Adipocyte (in vitro differentiated cells): ENCODE results near the gene TUNAR.

Source experiments
- DNase-seq: peaks from one replicate; pipeline ENCODE4 v3.0.0-alpha.2; 2015; ENCODE audit warnings: low read depth
- H3K27me3 ChIP-seq: replicated peaks from 2 replicates; pipeline ENCODE4 v1.7.0; 2013; ENCODE audit warnings: mild to moderate bottlenecking, low read length, moderate library complexity; ENCODE audit not compliant: control insufficient read depth, insufficient read depth
- H3K36me3 ChIP-seq: 2 replicates; pipeline ENCODE4 v1.7.0; 2013; ENCODE audit warnings: low read length, mild to moderate bottlenecking, moderate library complexity; ENCODE audit not compliant: control insufficient read depth, insufficient read depth, severe bottlenecking
- H3K4me1 ChIP-seq: 2 replicates; pipeline ENCODE4 v1.7.0; 2013; ENCODE audit warnings: mild to moderate bottlenecking, low read length, moderate library complexity; ENCODE audit not compliant: control insufficient read depth, insufficient read depth
- H3K4me3 ChIP-seq: 2 replicates; pipeline ENCODE4 v1.7.0; 2013; ENCODE audit warnings: mild to moderate bottlenecking, low read length, moderate library complexity
- H3K9ac ChIP-seq: 2 replicates; pipeline ENCODE4 v1.7.0; 2013; ENCODE audit warnings: mild to moderate bottlenecking, low read length, moderate library complexity
- H3K9me3 ChIP-seq: 2 replicates; pipeline ENCODE4 v1.7.0; 2013; ENCODE audit warnings: mild to moderate bottlenecking, low read length, moderate library complexity; ENCODE audit not compliant: control insufficient read depth

The TUNAR gene

GRCh38 chr14:95895720-95896119 lies 19.1 kb downstream of the TUNAR start:
- peak; percentile 2 for DNase-seq
- Histone ChIP-seq H3K9ac (no peak overlapping the region), H3K27me3 (peaks cover 40% of the 10 kb centered on the region), H3K9me3 (no peaks in the 10 kb centered on the region), H3K4me3 (no peak overlapping the region), H3K36me3 (no peaks in the 10 kb centered on the region), H3K4me1 (peaks cover 4% of the 10 kb centered on the region)

DNA sequence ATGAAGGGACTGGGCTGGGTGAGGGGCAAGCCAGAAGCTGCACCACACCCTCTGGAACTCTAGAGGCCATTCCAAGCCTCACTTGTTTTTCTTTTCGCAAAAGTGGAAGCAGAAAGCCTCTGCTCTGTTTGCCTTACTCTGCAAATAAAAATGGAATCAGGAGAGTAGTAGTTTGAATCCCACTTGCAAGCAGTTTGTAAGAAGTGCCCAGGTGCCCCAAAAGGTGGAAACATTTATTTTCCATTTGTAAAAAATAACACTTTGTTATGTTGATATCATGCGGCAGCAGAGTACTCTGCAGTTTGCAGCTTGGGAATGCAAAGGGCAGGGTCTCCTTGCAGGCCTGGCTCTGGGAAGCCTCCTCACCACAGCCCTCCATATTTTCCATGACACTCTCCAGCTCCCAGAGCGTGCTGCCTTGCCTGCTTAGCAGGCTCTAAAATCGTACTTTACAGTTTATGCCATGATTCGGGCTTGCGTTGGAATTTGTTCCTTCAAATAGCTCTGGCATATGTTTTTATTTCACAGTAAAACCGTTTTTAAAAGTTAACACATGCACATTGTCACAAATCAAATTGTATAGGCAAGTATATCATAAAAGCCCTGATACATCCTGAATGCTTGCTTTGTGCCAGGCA lies 20.0 kb downstream of the TUNAR start:
- H3K9me3 ChIP-seq, result no peaks in the 10 kb centered on the region
- H3K9ac ChIP-seq, result no peak overlapping the region
- peaks cover 40% of the 10 kb centered on the region for H3K27me3 ChIP-seq
- no peak for DNase-seq
- H3K4me3 ChIP-seq, result no peak overlapping the region
- H3K36me3 ChIP-seq, result no peaks in the 10 kb centered on the region
- H3K4me1 ChIP-seq, result peaks cover 3% of the 10 kb centered on the region

- H3K9me3 ChIP-seq, result no peaks in the 10 kb centered on the region
- DNase-seq, result no peak
- no peaks in the 10 kb centered on the region for H3K36me3 ChIP-seq
- no peak overlapping the region for H3K4me3 ChIP-seq
- H3K4me1 ChIP-seq, result no peaks in the 10 kb centered on the region
- H3K27me3 ChIP-seq, result peaks cover 40% of the 10 kb centered on the region
- no peak overlapping the region for H3K9ac ChIP-seq
Measured at GRCh38 chr14:95897280-95897679, 20.6 kb downstream of the TUNAR start.

- H3K4me1 ChIP-seq, result no peaks in the 10 kb centered on the region
- no peaks in the 10 kb centered on the region for H3K36me3 ChIP-seq
- no peaks in the 10 kb centered on the region for H3K9me3 ChIP-seq
- no peak overlapping the region for H3K4me3 ChIP-seq
- peaks cover 27% of the 10 kb centered on the region for H3K27me3 ChIP-seq
- peak; percentile 3 for DNase-seq
- H3K9ac ChIP-seq, result no peak overlapping the region
Measured at GRCh38 chr14:95901054-95901453, 24.4 kb downstream of the TUNAR start.

DNA sequence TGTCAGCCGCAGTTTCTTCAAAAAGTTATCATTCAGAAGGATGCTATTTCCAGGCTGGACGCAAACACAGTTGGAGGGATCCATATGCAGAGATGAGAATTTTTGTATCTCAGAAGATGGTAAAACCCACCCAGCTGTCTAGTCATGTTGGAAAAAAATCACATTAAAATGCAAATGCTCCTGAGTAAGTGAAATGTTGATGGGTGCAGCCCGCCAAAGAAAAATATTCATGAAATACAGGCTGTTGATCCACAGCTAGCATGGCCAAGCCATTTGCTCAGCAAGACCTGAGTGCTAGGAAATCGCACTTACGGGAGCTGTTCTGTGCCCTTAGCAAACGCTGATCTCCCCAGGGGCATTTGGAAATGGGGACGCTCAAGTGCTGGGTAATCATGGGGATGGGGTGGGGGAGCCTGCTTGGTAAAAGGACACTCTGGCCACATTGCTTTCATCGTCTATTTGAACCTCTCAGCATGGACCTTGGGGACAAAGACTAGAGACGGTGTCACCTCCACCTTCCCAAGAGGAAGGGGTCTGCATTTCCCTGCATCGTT lies 25.7 kb downstream of the TUNAR start:
- Histone ChIP-seq H3K9ac (no peak overlapping the region), H3K27me3 (peaks cover 14% of the 10 kb centered on the region), H3K36me3 (no peaks in the 10 kb centered on the region), H3K4me3 (no peak overlapping the region), H3K4me1 (no peaks in the 10 kb centered on the region), H3K9me3 (no peaks in the 10 kb centered on the region)
- no peak for DNase-seq

- no peaks in the 10 kb centered on the region for H3K9me3 ChIP-seq
- H3K9ac ChIP-seq, result no peak overlapping the region
- H3K4me1 ChIP-seq, result no peaks in the 10 kb centered on the region
- no peak for DNase-seq
- H3K27me3 ChIP-seq, result peaks cover 10% of the 10 kb centered on the region
- H3K36me3 ChIP-seq, result no peaks in the 10 kb centered on the region
- H3K4me3 ChIP-seq, result no peak overlapping the region
Measured at GRCh38 chr14:95903165-95903564, 26.5 kb downstream of the TUNAR start.

DNA sequence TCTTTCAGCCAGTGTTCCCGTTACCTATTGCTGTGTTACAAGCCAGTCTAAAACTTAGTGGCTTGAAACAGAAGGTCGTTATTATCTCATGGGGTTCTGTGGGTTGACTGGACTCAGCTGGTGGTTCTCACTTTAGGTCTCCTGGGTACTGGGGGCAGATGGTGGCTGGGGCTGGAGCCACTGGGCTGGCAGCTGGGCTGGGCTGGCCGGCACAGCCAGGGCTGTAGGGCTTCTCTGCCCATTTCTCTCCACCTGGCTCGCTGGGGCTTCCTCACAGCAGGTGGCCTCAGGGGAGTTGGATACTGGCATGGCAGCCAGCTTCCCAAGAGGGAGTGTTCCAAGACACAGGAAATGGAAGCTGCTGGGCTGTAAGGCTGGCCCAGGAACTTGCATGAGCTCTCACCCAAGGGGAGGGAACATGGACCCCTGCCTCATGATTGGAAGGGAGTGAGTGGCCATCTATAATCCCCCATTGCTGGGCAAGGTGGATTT lies 27.0 kb downstream of the TUNAR start:
- DNase-seq, result no peak
- no peaks in the 10 kb centered on the region for H3K9me3 ChIP-seq

DNA sequence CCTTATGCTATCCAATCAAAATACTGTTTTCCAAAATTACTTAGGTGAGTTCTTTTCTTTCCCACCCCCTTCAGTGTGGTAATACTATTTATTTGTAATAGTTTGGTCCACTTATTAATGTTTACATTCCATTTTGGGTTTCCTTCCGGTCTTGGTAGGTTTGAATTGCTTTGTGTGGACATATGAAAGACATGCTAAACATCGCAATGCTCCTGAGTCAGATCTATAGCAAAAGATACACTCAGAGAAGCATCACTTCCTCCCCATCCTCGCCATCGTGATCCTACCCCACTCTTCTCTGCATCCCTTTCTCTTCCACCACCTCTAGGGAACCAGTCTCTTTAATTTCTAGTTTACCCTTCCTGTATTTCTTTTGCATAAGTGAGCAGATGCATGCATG lies 30.0 kb downstream of the TUNAR start:
- H3K4me1 ChIP-seq, result no peaks in the 10 kb centered on the region
- no peak overlapping the region for H3K4me3 ChIP-seq
- no peak overlapping the region for H3K9ac ChIP-seq
- peaks cover 19% of the 10 kb centered on the region for H3K27me3 ChIP-seq
- H3K36me3 ChIP-seq, result no peaks in the 10 kb centered on the region
- DNase-seq, result no peak
- no peaks in the 10 kb centered on the region for H3K9me3 ChIP-seq

More for the DNA sequence above, 27.0 kb downstream of the TUNAR start:
- Histone ChIP-seq H3K27me3 (peaks cover 12% of the 10 kb centered on the region), H3K4me1 (no peaks in the 10 kb centered on the region), H3K36me3 (no peaks in the 10 kb centered on the region), H3K4me3 (no peak overlapping the region), H3K9ac (no peak overlapping the region)

DNA sequence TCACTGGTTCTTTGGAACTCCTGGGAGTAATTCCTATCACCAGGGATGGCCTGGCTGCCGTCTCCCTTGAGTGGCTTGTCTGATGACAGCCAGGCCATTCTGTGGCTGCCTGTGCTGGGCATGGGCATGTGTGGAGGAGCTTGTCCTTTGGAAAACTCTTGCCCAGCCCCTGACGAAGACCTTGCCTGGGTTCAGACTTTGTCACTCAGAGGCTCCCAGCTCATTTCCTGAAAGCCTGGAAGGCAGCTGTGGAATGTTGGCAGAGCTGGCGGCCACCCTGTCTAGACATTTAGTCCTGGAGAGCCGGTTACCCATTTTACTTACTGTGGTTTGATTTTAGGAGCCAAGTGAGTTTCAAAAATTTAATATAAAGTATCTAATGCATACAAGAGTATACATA lies 34.0 kb downstream of the TUNAR start:
- Histone ChIP-seq H3K4me1 (no peaks in the 10 kb centered on the region), H3K4me3 (no peak overlapping the region), H3K27me3 (peaks cover 14% of the 10 kb centered on the region), H3K9me3 (no peaks in the 10 kb centered on the region), H3K36me3 (no peaks in the 10 kb centered on the region), H3K9ac (no peak overlapping the region)
- no peak for DNase-seq

DNA sequence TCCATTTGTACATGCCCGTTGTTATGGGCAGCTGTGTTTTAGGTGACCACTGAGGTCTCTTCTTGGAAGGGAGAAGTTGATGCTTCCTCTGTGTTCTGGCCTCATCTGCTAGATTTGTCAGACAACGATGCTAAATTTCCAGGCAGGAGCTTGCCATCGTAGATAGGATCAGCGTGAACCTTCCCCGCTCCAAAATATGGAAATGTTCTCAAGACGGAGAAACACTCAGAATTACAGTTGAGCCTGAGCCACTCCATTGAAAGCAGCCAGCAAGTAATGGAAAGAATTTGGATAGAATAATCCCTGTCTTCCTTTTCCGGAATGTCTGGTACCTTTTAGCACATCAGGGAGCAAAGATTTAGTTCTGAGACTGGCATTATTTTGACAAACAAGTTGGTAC lies 34.8 kb downstream of the TUNAR start:
- no peaks in the 10 kb centered on the region for H3K4me1 ChIP-seq

DNA sequence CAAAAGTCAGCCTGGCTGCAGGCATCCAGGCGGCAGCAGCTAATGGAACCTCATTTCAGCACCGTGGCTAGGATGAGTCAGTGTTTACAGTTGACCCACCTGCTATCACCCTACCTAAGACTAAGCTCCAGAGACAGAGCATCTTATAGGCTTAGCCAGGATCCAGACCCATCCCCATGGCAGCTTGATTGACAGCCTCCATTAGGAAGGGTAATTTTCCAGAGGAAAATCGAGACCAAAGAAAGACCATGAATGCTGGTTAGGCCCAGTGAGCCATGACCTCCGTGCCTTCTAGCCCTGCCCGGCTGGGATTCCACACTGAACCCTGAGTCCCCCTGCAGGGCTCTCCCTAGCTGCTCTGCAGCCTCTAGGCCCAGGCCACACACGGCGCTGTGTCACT lies 38.7 kb downstream of the TUNAR start:
- Histone ChIP-seq H3K4me3 (no peak overlapping the region), H3K4me1 (no peaks in the 10 kb centered on the region), H3K27me3 (peaks cover 3% of the 10 kb centered on the region), H3K9ac (no peak overlapping the region), H3K9me3 (no peaks in the 10 kb centered on the region), H3K36me3 (no peaks in the 10 kb centered on the region)
- no peak for DNase-seq

More for the DNA sequence above, 34.8 kb downstream of the TUNAR start:
- Histone ChIP-seq H3K27me3 (peaks cover 14% of the 10 kb centered on the region), H3K9ac (no peak overlapping the region), H3K36me3 (no peaks in the 10 kb centered on the region), H3K4me3 (no peak overlapping the region), H3K9me3 (no peaks in the 10 kb centered on the region)
- no peak for DNase-seq

- no peak for DNase-seq
Measured at GRCh38 chr14:95918466-95918865, 41.8 kb downstream of the TUNAR start.

More at GRCh38 chr14:95918466-95918865, 41.8 kb downstream of the TUNAR start:
- Histone ChIP-seq H3K36me3 (no peaks in the 10 kb centered on the region), H3K9ac (no peak overlapping the region), H3K27me3 (peaks cover 3% of the 10 kb centered on the region), H3K4me3 (no peak overlapping the region), H3K4me1 (no peaks in the 10 kb centered on the region), H3K9me3 (no peaks in the 10 kb centered on the region)
